ENCODE results near the gene PHF12.
"Not testable (repeated sequence)": the region's sequence is repeated elsewhere in the genome, so short reads cannot be mapped to it uniquely, and the experiment has no call there.

The PHF12 gene

GRCh38 chr17:28901866-28902818 lies 49.2 kb downstream of the PHF12 start:
- peak; percentile 44 for DNase-seq

- no peak for DNase-seq
Observed at GRCh38 chr17:28900986-28901726, 50.2 kb downstream of the PHF12 start.

GRCh38 chr17:28899212-28899815 lies 52.0 kb downstream of the PHF12 start:
- DNase-seq: no peak

GRCh38 chr17:28898527-28898955 lies 52.8 kb downstream of the PHF12 start:
- DNase-seq: no peak

- DNase-seq: no peak
Observed at GRCh38 chr17:28897769-28898526, 53.4 kb downstream of the PHF12 start.

- DNase-seq: peak; percentile 63
Observed at GRCh38 chr17:28896884-28897768, 54.2 kb downstream of the PHF12 start, which contains the start of gene FLOT2. Gene FLOT2 (minus strand): TSS chr17:28897733. CDS start chr17:28897574, 159 bp downstream.

GRCh38 chr17:28896491-28896883 lies 54.8 kb downstream of the PHF12 start:
- no peak for DNase-seq

- DNase-seq: no peak
Observed at GRCh38 chr17:28895794-28896447, 55.4 kb downstream of the PHF12 start.

GRCh38 chr17:28893248-28894183 lies 57.8 kb downstream of the PHF12 start:
- not testable (repeated sequence) for DNase-seq

GRCh38 chr17:28892024-28892423 lies 59.3 kb downstream of the PHF12 start:
- no peak for DNase-seq

GRCh38 chr17:28891201-28891600 lies 60.1 kb downstream of the PHF12 start:
- no peak for DNase-seq

GRCh38 chr17:28889996-28890395 lies 61.3 kb downstream of the PHF12 start:
- DNase-seq: no peak

- no peak for DNase-seq
Observed at GRCh38 chr17:28888832-28889231, 62.5 kb downstream of the PHF12 start.

- no peak for DNase-seq
Observed at GRCh38 chr17:28887871-28888471, 63.3 kb downstream of the PHF12 start.

- no peak for DNase-seq
Observed at GRCh38 chr17:28885951-28886350, 65.4 kb downstream of the PHF12 start.

GRCh38 chr17:28885363-28885762 lies 66.0 kb downstream of the PHF12 start:
- no peak for DNase-seq

- no peak for DNase-seq
Observed at GRCh38 chr17:28883967-28884702, 67.2 kb downstream of the PHF12 start.

GRCh38 chr17:28882154-28882895 lies 69.0 kb downstream of the PHF12 start:
- no peak for DNase-seq

All from effector CD8-positive, alpha-beta T cell (primary cell).